Measurements from ENCODE around the gene RFNG.

GRCh38 chr17:82056729-82057621, 5.4 kb upstream of the RFNG start:
- TF ChIP-seq CTCF (IDR thresholded peaks at IDR 0.05) (no peak), POLR2A (IDR thresholded peaks at IDR 0.05) (no peak)

Data from uterus (tissue), 2 donors.